GM23338 (cell line): ENCODE data around the gene EFCC1. TPM values are rescaled to one million over a fixed set of nuclear protein-coding genes. Genes with fewer than 3 reads are reported as not detected.

Experiments
- ATAC-seq: fragments of 200-7000 bp; cut with Tn5 transposase; 3 replicates; pipeline ENCODE4 v1.9.1; 2020
- DNase-seq: peaks from one replicate; pipeline ENCODE4 v3.0.0-alpha.2; 2015; ENCODE audit warnings: low spot score
- H2AFZ ChIP-seq: fragments of 200-600 bp; sonication (generic); 2 replicates; pipeline ENCODE4 v1.8.0; 2016; ENCODE audit warnings: antibody characterized with exemption, mild to moderate bottlenecking, moderate library complexity
- H3F3A ChIP-seq: fragments of 200-600 bp; sonication (generic); replicated peaks from 2 replicates; pipeline ENCODE4 v1.8.0; 2017; ENCODE audit warnings: antibody characterized with exemption, mixed run types, low read depth
- H3K27ac ChIP-seq: fragments of 200-600 bp; sonication (generic); 2 replicates; pipeline ENCODE4 v1.6.1; 2016; ENCODE audit warnings: low read depth
- H3K27me3 ChIP-seq: fragments of 200-600 bp; sonication (generic); 2 replicates; pipeline ENCODE4 v1.8.0; 2016; ENCODE audit warnings: mild to moderate bottlenecking, mixed run types, moderate library complexity; ENCODE audit not compliant: insufficient read depth
- H3K36me3 ChIP-seq: fragments of 200-600 bp; sonication (generic); 2 replicates; pipeline ENCODE4 v1.8.0; 2016; ENCODE audit warnings: mild to moderate bottlenecking; ENCODE audit not compliant: insufficient read depth
- H3K4me1 ChIP-seq: fragments of 200-600 bp; sonication (generic); 2 replicates; pipeline ENCODE4 v1.8.0; 2016; ENCODE audit warnings: mild to moderate bottlenecking, moderate library complexity; ENCODE audit not compliant: insufficient read depth
- H3K4me2 ChIP-seq: fragments of 200-600 bp; sonication (generic); 2 replicates; pipeline ENCODE4 v1.7.1; 2017; ENCODE audit warnings: mixed run types
- H3K4me3 ChIP-seq: fragments of 200-600 bp; sonication (generic); 2 replicates; pipeline ENCODE4 v1.6.1; 2016; ENCODE audit warnings: mixed run types
- H3K79me2 ChIP-seq: fragments of 200-600 bp; sonication (generic); replicated peaks from 2 replicates; pipeline ENCODE4 v1.8.0; 2017; ENCODE audit warnings: mild to moderate bottlenecking; ENCODE audit not compliant: insufficient read depth
- H3K9me2 ChIP-seq: fragments of 200-600 bp; sonication (generic); 2 replicates; pipeline ENCODE4 v1.8.0; 2017; ENCODE audit not compliant: insufficient read depth
- H4K20me1 ChIP-seq: fragments of 200-600 bp; sonication (generic); replicated peaks from 2 replicates; pipeline ENCODE4 v1.8.0; 2017; ENCODE audit warnings: mild to moderate bottlenecking; ENCODE audit not compliant: insufficient read depth
- H3K27ac Mint-ChIP-seq: 2 replicates; pipeline ENCODE4 v1.8.0; 2020; ENCODE audit warnings: inconsistent platforms, mild to moderate bottlenecking, moderate library complexity, mixed read lengths
- H3K27me3 Mint-ChIP-seq: 3 replicates; pipeline ENCODE4 v1.8.0; 2022; ENCODE audit warnings: low read depth, mild to moderate bottlenecking, moderate library complexity, mixed read lengths, inconsistent platforms; ENCODE audit not compliant: insufficient read depth, poor library complexity
- H3K36me3 Mint-ChIP-seq: 3 replicates; pipeline ENCODE4 v1.8.0; 2021; ENCODE audit warnings: low read depth, mild to moderate bottlenecking, inconsistent platforms, moderate library complexity, mixed read lengths
- H3K4me1 Mint-ChIP-seq: 3 replicates; pipeline ENCODE4 v1.8.0; 2020; ENCODE audit warnings: mild to moderate bottlenecking, inconsistent platforms, mixed read lengths
- H3K4me3 Mint-ChIP-seq: 3 replicates; pipeline ENCODE4 v1.8.0; 2021; ENCODE audit warnings: moderate library complexity, mild to moderate bottlenecking, inconsistent platforms, mixed read lengths
- H3K9me3 Mint-ChIP-seq: 3 replicates; pipeline ENCODE4 v1.8.0; 2020; ENCODE audit warnings: moderate library complexity, mild to moderate bottlenecking, inconsistent platforms, mixed read lengths
- EZH2 ChIP-seq: fragments of 200-600 bp; sonication (generic); IDR thresholded peaks from one replicate; pipeline ENCODE4 v1.8.0; 2017; ENCODE audit warnings: antibody characterized with exemption, mild to moderate bottlenecking, low read depth; ENCODE audit not compliant: unreplicated experiment
- JUNB ChIP-seq: IDR thresholded peaks from one replicate; pipeline ENCODE4 v1.6.1; 2016; ENCODE audit warnings: antibody characterized with exemption; ENCODE audit not compliant: unreplicated experiment
- NANOG ChIP-seq: IDR thresholded peaks from 2 replicates; pipeline ENCODE4 v1.6.1; 2016; ENCODE audit warnings: antibody characterized with exemption, borderline replicate concordance
- POLR2AphosphoS5 ChIP-seq: IDR thresholded peaks from 2 replicates; pipeline ENCODE4 v1.6.1; 2016; ENCODE audit warnings: antibody characterized with exemption, low read depth
- REST ChIP-seq: IDR thresholded peaks from one replicate; pipeline ENCODE4 v1.6.1; 2018; ENCODE audit warnings: antibody characterized with exemption; ENCODE audit not compliant: unreplicated experiment
- STAT1 ChIP-seq: IDR thresholded peaks from one replicate; pipeline ENCODE4 v1.6.1; 2016; ENCODE audit warnings: antibody characterized with exemption; ENCODE audit not compliant: unreplicated experiment
- ZNF462 ChIP-seq: fragments of 250-450 bp; sonication (Bioruptor Pico); IDR thresholded peaks from 2 replicates; pipeline ENCODE4 v1.5.0; 2020; ENCODE audit warnings: mild to moderate bottlenecking, moderate library complexity
- polyA plus RNA-seq: library from polyadenylated mRNA; unstranded; fragments of >200 nt; fragmentation: Nextera tagmentation; extraction: Ambion mirVana; gene quantifications from 2 replicates; pipeline ENCODE4 v1.2.1, GENCODE V29; 2016
- total RNA-seq: library from RNA; depleted of rRNA; stranded (reverse); fragments of >200 nt; shearing (Covaris generic); gene quantifications from 2 replicates; pipeline ENCODE4 v1.2.3, GENCODE V29; 2014

Gene EFCC1
- total and polyA plus RNA-seq, 2 experiments from 2014 or later = not detected

GRCh38 chr3:129060276-129061022 is 59.3 kb downstream of the EFCC1 start, which contains the start of gene GP9:
Gene GP9 (plus strand): TSS chr3:129060779. CDS start chr3:129061740, 961 bp downstream.
- H2AFZ ChIP-seq = peak within 1 kb of the TSS; percentile 28; the same call in 1 of the 2 replicates
- H3K9me2 ChIP-seq = no peaks in the 10 kb centered on the region
- H3K79me2 ChIP-seq = no peaks in the 10 kb centered on the region
- H4K20me1 ChIP-seq = no peaks in the 10 kb centered on the region
- H3K4me3 Mint-ChIP-seq = no peak within 1 kb of the TSS
- no peak for DNase-seq
- no peaks in the 10 kb centered on the region for H3K4me1 ChIP-seq
- no peak within 1 kb of the TSS for H3K27ac ChIP-seq
- no peaks in the 10 kb centered on the region for H3F3A ChIP-seq
- peaks cover 5% of the 10 kb centered on the region for H3K4me1 Mint-ChIP-seq
- no peaks in the 10 kb centered on the region for H3K36me3 ChIP-seq
- no peaks in the 10 kb centered on the region; the same call in 2 of the 3 replicates for H3K36me3 Mint-ChIP-seq
- H3K27ac Mint-ChIP-seq = no peak within 1 kb of the TSS
- H3K27me3 ChIP-seq = no peaks in the 10 kb centered on the region
- no peaks in the 10 kb centered on the region for H3K9me3 Mint-ChIP-seq
- no peak for TF ChIP-seq ZNF462 (CRISPR knock-in tag)
- TF ChIP-seq REST = no peak
- TF ChIP-seq EZH2 = no peak
- no peak for TF ChIP-seq POLR2AphosphoS5
- no peak for TF ChIP-seq JUNB
- no peak for TF ChIP-seq NANOG
- TF ChIP-seq STAT1 = no peak
- no peak within 1 kb of the TSS for H3K4me3 ChIP-seq
- H3K27me3 Mint-ChIP-seq = peaks cover 8% of the 10 kb centered on the region
- ATAC-seq = no peak
- no peak within 1 kb of the TSS for H3K4me2 ChIP-seq
